GM23338 (cell line): ENCODE results near the gene ATXN7L2. TPM values are rescaled to one million over a fixed set of nuclear protein-coding genes. Genes with fewer than 3 reads are reported as not detected.

Experiments used
- ATAC-seq: fragments of 200-7000 bp; cut with Tn5 transposase; 3 replicates; pipeline ENCODE4 v1.9.1; 2020
- DNase-seq: peaks from one replicate; pipeline ENCODE4 v3.0.0-alpha.2; 2015; ENCODE audit warnings: low spot score
- H2AFZ ChIP-seq: fragments of 200-600 bp; sonication (generic); 2 replicates; pipeline ENCODE4 v1.8.0; 2016; ENCODE audit warnings: antibody characterized with exemption, mild to moderate bottlenecking, moderate library complexity
- H3F3A ChIP-seq: fragments of 200-600 bp; sonication (generic); replicated peaks from 2 replicates; pipeline ENCODE4 v1.8.0; 2017; ENCODE audit warnings: antibody characterized with exemption, mixed run types, low read depth
- H3K27ac ChIP-seq: fragments of 200-600 bp; sonication (generic); 2 replicates; pipeline ENCODE4 v1.6.1; 2016; ENCODE audit warnings: low read depth
- H3K27me3 ChIP-seq: fragments of 200-600 bp; sonication (generic); 2 replicates; pipeline ENCODE4 v1.8.0; 2016; ENCODE audit warnings: mild to moderate bottlenecking, mixed run types, moderate library complexity; ENCODE audit not compliant: insufficient read depth
- H3K36me3 ChIP-seq: fragments of 200-600 bp; sonication (generic); 2 replicates; pipeline ENCODE4 v1.8.0; 2016; ENCODE audit warnings: mild to moderate bottlenecking; ENCODE audit not compliant: insufficient read depth
- H3K4me1 ChIP-seq: fragments of 200-600 bp; sonication (generic); 2 replicates; pipeline ENCODE4 v1.8.0; 2016; ENCODE audit warnings: mild to moderate bottlenecking, moderate library complexity; ENCODE audit not compliant: insufficient read depth
- H3K4me2 ChIP-seq: fragments of 200-600 bp; sonication (generic); 2 replicates; pipeline ENCODE4 v1.7.1; 2017; ENCODE audit warnings: mixed run types
- H3K4me3 ChIP-seq: fragments of 200-600 bp; sonication (generic); 2 replicates; pipeline ENCODE4 v1.6.1; 2016; ENCODE audit warnings: mixed run types
- H3K79me2 ChIP-seq: fragments of 200-600 bp; sonication (generic); replicated peaks from 2 replicates; pipeline ENCODE4 v1.8.0; 2017; ENCODE audit warnings: mild to moderate bottlenecking; ENCODE audit not compliant: insufficient read depth
- H3K9me2 ChIP-seq: fragments of 200-600 bp; sonication (generic); 2 replicates; pipeline ENCODE4 v1.8.0; 2017; ENCODE audit not compliant: insufficient read depth
- H4K20me1 ChIP-seq: fragments of 200-600 bp; sonication (generic); replicated peaks from 2 replicates; pipeline ENCODE4 v1.8.0; 2017; ENCODE audit warnings: mild to moderate bottlenecking; ENCODE audit not compliant: insufficient read depth
- H3K27ac Mint-ChIP-seq: 2 replicates; pipeline ENCODE4 v1.8.0; 2020; ENCODE audit warnings: inconsistent platforms, mild to moderate bottlenecking, moderate library complexity, mixed read lengths
- H3K27me3 Mint-ChIP-seq: 3 replicates; pipeline ENCODE4 v1.8.0; 2022; ENCODE audit warnings: low read depth, mild to moderate bottlenecking, moderate library complexity, mixed read lengths, inconsistent platforms; ENCODE audit not compliant: insufficient read depth, poor library complexity
- H3K36me3 Mint-ChIP-seq: 3 replicates; pipeline ENCODE4 v1.8.0; 2021; ENCODE audit warnings: low read depth, mild to moderate bottlenecking, inconsistent platforms, moderate library complexity, mixed read lengths
- H3K4me1 Mint-ChIP-seq: 3 replicates; pipeline ENCODE4 v1.8.0; 2020; ENCODE audit warnings: mild to moderate bottlenecking, inconsistent platforms, mixed read lengths
- H3K4me3 Mint-ChIP-seq: 3 replicates; pipeline ENCODE4 v1.8.0; 2021; ENCODE audit warnings: moderate library complexity, mild to moderate bottlenecking, inconsistent platforms, mixed read lengths
- H3K9me3 Mint-ChIP-seq: 3 replicates; pipeline ENCODE4 v1.8.0; 2020; ENCODE audit warnings: moderate library complexity, mild to moderate bottlenecking, inconsistent platforms, mixed read lengths
- CREB1 ChIP-seq: fragments of 250-450 bp; sonication (Bioruptor Pico); IDR thresholded peaks from 2 replicates; pipeline ENCODE4 v1.5.0; 2020; ENCODE audit warnings: low read depth, mild to moderate bottlenecking, moderate library complexity
- EZH2 ChIP-seq: fragments of 200-600 bp; sonication (generic); IDR thresholded peaks from one replicate; pipeline ENCODE4 v1.8.0; 2017; ENCODE audit warnings: antibody characterized with exemption, mild to moderate bottlenecking, low read depth; ENCODE audit not compliant: unreplicated experiment
- EZH2phosphoT487 ChIP-seq: fragments of 200-600 bp; sonication (generic); IDR thresholded peaks from one replicate; pipeline ENCODE4 v1.8.1; 2018; ENCODE audit warnings: antibody characterized with exemption; ENCODE audit not compliant: unreplicated experiment
- JUNB ChIP-seq: IDR thresholded peaks from one replicate; pipeline ENCODE4 v1.6.1; 2016; ENCODE audit warnings: antibody characterized with exemption; ENCODE audit not compliant: unreplicated experiment
- NANOG ChIP-seq: IDR thresholded peaks from 2 replicates; pipeline ENCODE4 v1.6.1; 2016; ENCODE audit warnings: antibody characterized with exemption, borderline replicate concordance
- POLR2AphosphoS5 ChIP-seq: IDR thresholded peaks from 2 replicates; pipeline ENCODE4 v1.6.1; 2016; ENCODE audit warnings: antibody characterized with exemption, low read depth
- STAT1 ChIP-seq: IDR thresholded peaks from one replicate; pipeline ENCODE4 v1.6.1; 2016; ENCODE audit warnings: antibody characterized with exemption; ENCODE audit not compliant: unreplicated experiment
- ZNF114 ChIP-seq: fragments of 250-450 bp; sonication (Bioruptor Pico); IDR thresholded peaks from 2 replicates; pipeline ENCODE4 v1.5.0; 2020; ENCODE audit warnings: mild to moderate bottlenecking, moderate library complexity
- ZNF331 ChIP-seq: fragments of 250-450 bp; sonication (Bioruptor Pico); IDR thresholded peaks from 2 replicates; pipeline ENCODE4 v1.5.0; 2020; ENCODE audit warnings: low read depth, mild to moderate bottlenecking, moderate library complexity
- polyA plus RNA-seq: library from polyadenylated mRNA; unstranded; fragments of >200 nt; fragmentation: Nextera tagmentation; extraction: Ambion mirVana; gene quantifications from 2 replicates; pipeline ENCODE4 v1.2.1, GENCODE V29; 2016
- total RNA-seq: library from RNA; depleted of rRNA; stranded (reverse); fragments of >200 nt; shearing (Covaris generic); gene quantifications from 2 replicates; pipeline ENCODE4 v1.2.3, GENCODE V29; 2014
- TF ChIP-seq, protein P1 (sequence below): IDR thresholded peaks from 2 replicates; pipeline ENCODE4 v1.6.1; 2016; ENCODE audit warnings: antibody characterized with exemption
- TF ChIP-seq, protein P2 (sequence below), 2 experiments: fragments of 200-600 bp in 1 of 2; sonication (generic) in 1 of 2; conservative IDR thresholded peaks; 2 replicates each; pipeline versions ENCODE4 v1.5.1 to v1.6.1; 2016 to 2017; ENCODE audit warnings: antibody characterized with exemption in 2 of 2, low read depth in 2 of 2, mild to moderate bottlenecking in 2 of 2, moderate library complexity in 1 of 2
- TF ChIP-seq, protein P3 (sequence below): IDR thresholded peaks from one replicate; pipeline ENCODE4 v1.6.1; 2018; ENCODE audit warnings: antibody characterized with exemption; ENCODE audit not compliant: unreplicated experiment
- TF ChIP-seq, protein P4 (sequence below): fragments of 250-450 bp; sonication (Bioruptor Pico); IDR thresholded peaks from 2 replicates; pipeline ENCODE4 v1.5.0; 2020; ENCODE audit warnings: mild to moderate bottlenecking, moderate library complexity

The ATXN7L2 gene
- total and polyA plus RNA-seq, 2 experiments from 2014 or later = 8.0 to 9.9 TPM

DNA sequence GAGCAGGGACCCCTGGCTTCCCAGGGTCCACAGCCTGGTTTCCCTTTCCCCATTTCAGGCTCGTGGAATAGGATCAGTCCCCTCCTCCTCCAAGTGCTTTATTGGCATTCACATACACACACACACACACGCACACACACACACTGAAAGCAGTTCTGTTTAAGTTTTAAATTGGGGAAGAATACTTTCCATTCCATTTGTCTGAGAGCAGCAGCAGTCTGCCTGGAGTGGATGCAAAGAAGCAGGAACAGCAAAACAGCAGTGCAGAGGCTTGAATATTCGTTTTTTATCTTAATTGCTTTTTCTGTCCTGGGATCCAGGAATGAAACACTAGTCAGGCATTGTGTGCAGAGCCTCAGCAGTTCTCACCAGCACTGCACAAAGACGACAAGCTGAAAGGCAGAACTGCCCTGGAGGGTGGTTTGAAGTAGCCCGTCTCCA is 17.3 kb downstream of the ATXN7L2 start:
- no peaks in the 10 kb centered on the region; the same call in 1 of the 2 replicates for H3K9me2 ChIP-seq
- no peak overlapping the region for H3K4me3 Mint-ChIP-seq
- no peaks in the 10 kb centered on the region for H3K27me3 ChIP-seq
- H3K27ac ChIP-seq = no peak overlapping the region
- peaks cover 16% of the 10 kb centered on the region for H3K4me1 ChIP-seq
- H3K36me3 Mint-ChIP-seq = peaks cover 11% of the 10 kb centered on the region
- no peaks in the 10 kb centered on the region for H4K20me1 ChIP-seq
- H3K9me3 Mint-ChIP-seq = no peaks in the 10 kb centered on the region
- TF ChIP-seq ZNF114 (no peak), CREB1 (no peak), ZNF331 (no peak), STAT1 (no peak), EZH2phosphoT487 (no peak), EZH2 (no peak), POLR2AphosphoS5 (no peak), NANOG (no peak), JUNB (no peak)
- TF ChIP-seq, protein P1, sequence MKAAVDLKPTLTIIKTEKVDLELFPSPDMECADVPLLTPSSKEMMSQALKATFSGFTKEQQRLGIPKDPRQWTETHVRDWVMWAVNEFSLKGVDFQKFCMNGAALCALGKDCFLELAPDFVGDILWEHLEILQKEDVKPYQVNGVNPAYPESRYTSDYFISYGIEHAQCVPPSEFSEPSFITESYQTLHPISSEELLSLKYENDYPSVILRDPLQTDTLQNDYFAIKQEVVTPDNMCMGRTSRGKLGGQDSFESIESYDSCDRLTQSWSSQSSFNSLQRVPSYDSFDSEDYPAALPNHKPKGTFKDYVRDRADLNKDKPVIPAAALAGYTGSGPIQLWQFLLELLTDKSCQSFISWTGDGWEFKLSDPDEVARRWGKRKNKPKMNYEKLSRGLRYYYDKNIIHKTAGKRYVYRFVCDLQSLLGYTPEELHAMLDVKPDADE = no peak
- TF ChIP-seq, protein P2, sequence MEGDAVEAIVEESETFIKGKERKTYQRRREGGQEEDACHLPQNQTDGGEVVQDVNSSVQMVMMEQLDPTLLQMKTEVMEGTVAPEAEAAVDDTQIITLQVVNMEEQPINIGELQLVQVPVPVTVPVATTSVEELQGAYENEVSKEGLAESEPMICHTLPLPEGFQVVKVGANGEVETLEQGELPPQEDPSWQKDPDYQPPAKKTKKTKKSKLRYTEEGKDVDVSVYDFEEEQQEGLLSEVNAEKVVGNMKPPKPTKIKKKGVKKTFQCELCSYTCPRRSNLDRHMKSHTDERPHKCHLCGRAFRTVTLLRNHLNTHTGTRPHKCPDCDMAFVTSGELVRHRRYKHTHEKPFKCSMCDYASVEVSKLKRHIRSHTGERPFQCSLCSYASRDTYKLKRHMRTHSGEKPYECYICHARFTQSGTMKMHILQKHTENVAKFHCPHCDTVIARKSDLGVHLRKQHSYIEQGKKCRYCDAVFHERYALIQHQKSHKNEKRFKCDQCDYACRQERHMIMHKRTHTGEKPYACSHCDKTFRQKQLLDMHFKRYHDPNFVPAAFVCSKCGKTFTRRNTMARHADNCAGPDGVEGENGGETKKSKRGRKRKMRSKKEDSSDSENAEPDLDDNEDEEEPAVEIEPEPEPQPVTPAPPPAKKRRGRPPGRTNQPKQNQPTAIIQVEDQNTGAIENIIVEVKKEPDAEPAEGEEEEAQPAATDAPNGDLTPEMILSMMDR (conservative IDR thresholded peaks at IDR 0.05; ENCODE audit: low read depth in 2 of 2) = no peak
- TF ChIP-seq, protein P3, sequence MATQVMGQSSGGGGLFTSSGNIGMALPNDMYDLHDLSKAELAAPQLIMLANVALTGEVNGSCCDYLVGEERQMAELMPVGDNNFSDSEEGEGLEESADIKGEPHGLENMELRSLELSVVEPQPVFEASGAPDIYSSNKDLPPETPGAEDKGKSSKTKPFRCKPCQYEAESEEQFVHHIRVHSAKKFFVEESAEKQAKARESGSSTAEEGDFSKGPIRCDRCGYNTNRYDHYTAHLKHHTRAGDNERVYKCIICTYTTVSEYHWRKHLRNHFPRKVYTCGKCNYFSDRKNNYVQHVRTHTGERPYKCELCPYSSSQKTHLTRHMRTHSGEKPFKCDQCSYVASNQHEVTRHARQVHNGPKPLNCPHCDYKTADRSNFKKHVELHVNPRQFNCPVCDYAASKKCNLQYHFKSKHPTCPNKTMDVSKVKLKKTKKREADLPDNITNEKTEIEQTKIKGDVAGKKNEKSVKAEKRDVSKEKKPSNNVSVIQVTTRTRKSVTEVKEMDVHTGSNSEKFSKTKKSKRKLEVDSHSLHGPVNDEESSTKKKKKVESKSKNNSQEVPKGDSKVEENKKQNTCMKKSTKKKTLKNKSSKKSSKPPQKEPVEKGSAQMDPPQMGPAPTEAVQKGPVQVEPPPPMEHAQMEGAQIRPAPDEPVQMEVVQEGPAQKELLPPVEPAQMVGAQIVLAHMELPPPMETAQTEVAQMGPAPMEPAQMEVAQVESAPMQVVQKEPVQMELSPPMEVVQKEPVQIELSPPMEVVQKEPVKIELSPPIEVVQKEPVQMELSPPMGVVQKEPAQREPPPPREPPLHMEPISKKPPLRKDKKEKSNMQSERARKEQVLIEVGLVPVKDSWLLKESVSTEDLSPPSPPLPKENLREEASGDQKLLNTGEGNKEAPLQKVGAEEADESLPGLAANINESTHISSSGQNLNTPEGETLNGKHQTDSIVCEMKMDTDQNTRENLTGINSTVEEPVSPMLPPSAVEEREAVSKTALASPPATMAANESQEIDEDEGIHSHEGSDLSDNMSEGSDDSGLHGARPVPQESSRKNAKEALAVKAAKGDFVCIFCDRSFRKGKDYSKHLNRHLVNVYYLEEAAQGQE = no peak
- TF ChIP-seq, protein P4, sequence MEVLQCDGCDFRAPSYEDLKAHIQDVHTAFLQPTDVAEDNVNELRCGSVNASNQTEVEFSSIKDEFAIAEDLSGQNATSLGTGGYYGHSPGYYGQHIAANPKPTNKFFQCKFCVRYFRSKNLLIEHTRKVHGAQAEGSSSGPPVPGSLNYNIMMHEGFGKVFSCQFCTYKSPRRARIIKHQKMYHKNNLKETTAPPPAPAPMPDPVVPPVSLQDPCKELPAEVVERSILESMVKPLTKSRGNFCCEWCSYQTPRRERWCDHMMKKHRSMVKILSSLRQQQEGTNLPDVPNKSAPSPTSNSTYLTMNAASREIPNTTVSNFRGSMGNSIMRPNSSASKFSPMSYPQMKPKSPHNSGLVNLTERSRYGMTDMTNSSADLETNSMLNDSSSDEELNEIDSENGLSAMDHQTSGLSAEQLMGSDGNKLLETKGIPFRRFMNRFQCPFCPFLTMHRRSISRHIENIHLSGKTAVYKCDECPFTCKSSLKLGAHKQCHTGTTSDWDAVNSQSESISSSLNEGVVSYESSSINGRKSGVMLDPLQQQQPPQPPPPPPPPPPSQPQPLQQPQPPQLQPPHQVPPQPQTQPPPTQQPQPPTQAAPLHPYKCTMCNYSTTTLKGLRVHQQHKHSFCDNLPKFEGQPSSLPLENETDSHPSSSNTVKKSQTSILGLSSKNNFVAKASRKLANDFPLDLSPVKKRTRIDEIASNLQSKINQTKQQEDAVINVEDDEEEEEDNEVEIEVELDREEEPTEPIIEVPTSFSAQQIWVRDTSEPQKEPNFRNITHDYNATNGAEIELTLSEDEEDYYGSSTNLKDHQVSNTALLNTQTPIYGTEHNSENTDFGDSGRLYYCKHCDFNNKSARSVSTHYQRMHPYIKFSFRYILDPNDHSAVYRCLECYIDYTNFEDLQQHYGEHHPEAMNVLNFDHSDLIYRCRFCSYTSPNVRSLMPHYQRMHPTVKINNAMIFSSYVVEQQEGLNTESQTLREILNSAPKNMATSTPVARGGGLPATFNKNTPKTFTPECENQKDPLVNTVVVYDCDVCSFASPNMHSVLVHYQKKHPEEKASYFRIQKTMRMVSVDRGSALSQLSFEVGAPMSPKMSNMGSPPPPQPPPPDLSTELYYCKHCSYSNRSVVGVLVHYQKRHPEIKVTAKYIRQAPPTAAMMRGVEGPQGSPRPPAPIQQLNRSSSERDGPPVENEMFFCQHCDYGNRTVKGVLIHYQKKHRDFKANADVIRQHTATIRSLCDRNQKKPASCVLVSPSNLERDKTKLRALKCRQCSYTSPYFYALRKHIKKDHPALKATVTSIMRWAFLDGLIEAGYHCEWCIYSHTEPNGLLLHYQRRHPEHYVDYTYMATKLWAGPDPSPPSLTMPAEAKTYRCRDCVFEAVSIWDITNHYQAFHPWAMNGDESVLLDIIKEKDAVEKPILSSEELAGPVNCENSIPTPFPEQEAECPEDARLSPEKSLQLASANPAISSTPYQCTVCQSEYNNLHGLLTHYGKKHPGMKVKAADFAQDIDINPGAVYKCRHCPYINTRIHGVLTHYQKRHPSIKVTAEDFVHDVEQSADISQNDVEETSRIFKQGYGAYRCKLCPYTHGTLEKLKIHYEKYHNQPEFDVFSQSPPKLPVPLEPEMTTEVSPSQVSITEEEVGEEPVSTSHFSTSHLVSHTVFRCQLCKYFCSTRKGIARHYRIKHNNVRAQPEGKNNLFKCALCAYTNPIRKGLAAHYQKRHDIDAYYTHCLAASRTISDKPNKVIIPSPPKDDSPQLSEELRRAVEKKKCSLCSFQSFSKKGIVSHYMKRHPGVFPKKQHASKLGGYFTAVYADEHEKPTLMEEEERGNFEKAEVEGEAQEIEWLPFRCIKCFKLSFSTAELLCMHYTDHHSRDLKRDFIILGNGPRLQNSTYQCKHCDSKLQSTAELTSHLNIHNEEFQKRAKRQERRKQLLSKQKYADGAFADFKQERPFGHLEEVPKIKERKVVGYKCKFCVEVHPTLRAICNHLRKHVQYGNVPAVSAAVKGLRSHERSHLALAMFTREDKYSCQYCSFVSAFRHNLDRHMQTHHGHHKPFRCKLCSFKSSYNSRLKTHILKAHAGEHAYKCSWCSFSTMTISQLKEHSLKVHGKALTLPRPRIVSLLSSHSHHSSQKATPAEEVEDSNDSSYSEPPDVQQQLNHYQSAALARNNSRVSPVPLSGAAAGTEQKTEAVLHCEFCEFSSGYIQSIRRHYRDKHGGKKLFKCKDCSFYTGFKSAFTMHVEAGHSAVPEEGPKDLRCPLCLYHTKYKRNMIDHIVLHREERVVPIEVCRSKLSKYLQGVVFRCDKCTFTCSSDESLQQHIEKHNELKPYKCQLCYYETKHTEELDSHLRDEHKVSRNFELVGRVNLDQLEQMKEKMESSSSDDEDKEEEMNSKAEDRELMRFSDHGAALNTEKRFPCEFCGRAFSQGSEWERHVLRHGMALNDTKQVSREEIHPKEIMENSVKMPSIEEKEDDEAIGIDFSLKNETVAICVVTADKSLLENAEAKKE (CRISPR knock-in tag) = no peak
- no peak overlapping the region for H2AFZ ChIP-seq
- no peaks in the 10 kb centered on the region for H3F3A ChIP-seq
- H3K79me2 ChIP-seq = no peaks in the 10 kb centered on the region
- H3K4me1 Mint-ChIP-seq = peaks cover 28% of the 10 kb centered on the region
- no peaks in the 10 kb centered on the region for H3K36me3 ChIP-seq
- no peak overlapping the region for H3K4me2 ChIP-seq
- peaks cover 12% of the 10 kb centered on the region for H3K27me3 Mint-ChIP-seq
- DNase-seq (no peak), ATAC-seq (no peak)
- no peak overlapping the region for H3K4me3 ChIP-seq
- H3K27ac Mint-ChIP-seq = no peak overlapping the region
